ENCODE results near the gene SPINK14.

DNA sequence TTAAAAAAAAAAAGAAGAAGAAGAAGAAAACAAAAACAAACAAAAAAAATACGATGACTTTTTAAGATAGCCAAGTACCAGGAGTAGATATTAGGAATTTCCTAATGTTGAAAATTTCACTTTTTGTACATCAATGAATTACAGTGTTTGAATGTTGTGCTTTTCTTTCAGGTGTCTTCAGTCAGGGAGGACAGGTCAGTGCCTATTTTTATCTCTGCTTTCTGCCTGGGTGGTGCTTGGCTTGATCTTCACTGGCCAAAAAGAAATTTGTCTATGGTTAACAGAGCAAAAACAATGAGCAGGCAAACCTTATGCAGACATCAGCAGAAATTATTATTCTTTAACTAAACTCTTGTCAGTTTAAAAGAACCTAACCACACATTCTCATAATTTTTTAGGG is 37.5 kb downstream of the SPINK14 start:
- TF ChIP-seq, protein P1, sequence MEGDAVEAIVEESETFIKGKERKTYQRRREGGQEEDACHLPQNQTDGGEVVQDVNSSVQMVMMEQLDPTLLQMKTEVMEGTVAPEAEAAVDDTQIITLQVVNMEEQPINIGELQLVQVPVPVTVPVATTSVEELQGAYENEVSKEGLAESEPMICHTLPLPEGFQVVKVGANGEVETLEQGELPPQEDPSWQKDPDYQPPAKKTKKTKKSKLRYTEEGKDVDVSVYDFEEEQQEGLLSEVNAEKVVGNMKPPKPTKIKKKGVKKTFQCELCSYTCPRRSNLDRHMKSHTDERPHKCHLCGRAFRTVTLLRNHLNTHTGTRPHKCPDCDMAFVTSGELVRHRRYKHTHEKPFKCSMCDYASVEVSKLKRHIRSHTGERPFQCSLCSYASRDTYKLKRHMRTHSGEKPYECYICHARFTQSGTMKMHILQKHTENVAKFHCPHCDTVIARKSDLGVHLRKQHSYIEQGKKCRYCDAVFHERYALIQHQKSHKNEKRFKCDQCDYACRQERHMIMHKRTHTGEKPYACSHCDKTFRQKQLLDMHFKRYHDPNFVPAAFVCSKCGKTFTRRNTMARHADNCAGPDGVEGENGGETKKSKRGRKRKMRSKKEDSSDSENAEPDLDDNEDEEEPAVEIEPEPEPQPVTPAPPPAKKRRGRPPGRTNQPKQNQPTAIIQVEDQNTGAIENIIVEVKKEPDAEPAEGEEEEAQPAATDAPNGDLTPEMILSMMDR (conservative IDR thresholded peaks at IDR 0.05): no peak
- TF ChIP-seq ZFX (IDR thresholded peaks at IDR 0.05): no peak
